ENCODE results near the gene FSHR. TPM values are rescaled to one million over a fixed set of nuclear protein-coding genes. Genes with fewer than 3 reads are reported as not detected.

FSHR gene
- total RNA-seq, 1 donor from 2014 or later: not detected

DNA sequence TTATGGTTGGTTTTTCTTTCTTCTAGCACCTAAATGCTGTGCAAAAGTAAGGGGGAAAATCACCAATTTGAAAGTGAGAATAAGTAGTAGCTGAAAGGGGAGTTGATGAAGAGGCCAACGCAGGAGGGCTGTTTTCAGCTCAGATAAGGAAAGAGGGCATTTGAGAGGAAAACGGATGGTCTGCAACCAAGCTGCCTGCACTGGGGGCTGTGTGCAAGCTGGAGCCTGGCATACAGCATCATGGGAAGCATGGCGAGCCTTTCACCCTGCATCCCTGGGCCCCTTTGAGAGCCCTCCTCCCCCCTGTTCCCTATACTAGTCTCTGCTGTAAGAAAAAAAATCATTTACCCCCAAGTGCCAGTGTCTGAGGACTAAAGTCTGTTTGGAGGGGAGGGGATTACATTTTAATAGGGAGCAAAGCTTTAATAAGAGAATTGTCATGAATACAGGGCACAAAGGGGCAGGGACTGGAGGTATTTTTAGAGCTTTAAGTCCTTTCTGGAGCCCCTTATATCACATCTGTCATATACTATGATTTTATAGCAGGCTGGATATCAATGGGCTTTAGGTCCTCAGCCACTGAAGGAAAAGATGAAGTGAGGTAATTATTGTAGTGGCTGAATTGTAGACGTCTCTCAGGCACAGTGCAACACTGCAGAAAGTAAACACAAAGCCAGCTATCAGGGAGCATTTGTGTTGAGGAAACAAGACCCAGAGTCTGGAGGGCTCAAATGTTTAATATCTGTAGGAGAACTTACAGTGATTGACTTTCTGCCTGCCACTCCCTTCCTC is 120.7 kb downstream of the FSHR start:
- TF ChIP-seq, protein P1, sequence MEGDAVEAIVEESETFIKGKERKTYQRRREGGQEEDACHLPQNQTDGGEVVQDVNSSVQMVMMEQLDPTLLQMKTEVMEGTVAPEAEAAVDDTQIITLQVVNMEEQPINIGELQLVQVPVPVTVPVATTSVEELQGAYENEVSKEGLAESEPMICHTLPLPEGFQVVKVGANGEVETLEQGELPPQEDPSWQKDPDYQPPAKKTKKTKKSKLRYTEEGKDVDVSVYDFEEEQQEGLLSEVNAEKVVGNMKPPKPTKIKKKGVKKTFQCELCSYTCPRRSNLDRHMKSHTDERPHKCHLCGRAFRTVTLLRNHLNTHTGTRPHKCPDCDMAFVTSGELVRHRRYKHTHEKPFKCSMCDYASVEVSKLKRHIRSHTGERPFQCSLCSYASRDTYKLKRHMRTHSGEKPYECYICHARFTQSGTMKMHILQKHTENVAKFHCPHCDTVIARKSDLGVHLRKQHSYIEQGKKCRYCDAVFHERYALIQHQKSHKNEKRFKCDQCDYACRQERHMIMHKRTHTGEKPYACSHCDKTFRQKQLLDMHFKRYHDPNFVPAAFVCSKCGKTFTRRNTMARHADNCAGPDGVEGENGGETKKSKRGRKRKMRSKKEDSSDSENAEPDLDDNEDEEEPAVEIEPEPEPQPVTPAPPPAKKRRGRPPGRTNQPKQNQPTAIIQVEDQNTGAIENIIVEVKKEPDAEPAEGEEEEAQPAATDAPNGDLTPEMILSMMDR (IDR thresholded peaks at IDR 0.05): no peak
- Mint-ChIP-seq H3K9me3 (ENCODE audit: low read depth) (no peaks in the 10 kb centered on the region), H3K27ac (ENCODE audit: unreplicated experiment) (no peak overlapping the region), H3K4me1 (ENCODE audit: low read depth) (no peaks in the 10 kb centered on the region), H3K36me3 (ENCODE audit: low read depth) (no peaks in the 10 kb centered on the region), H3K27me3 (ENCODE audit: low read depth) (peaks cover 5% of the 10 kb centered on the region), H3K4me3 (ENCODE audit: unreplicated experiment) (no peak overlapping the region)
- DNase-seq (ENCODE audit: low spot score): no peak

GRCh38 chr2:49032936-49033335 is 121.4 kb downstream of the FSHR start:
- DNase-seq (ENCODE audit: low spot score): no peak
- Mint-ChIP-seq H3K27me3 (ENCODE audit: low read depth) (peaks cover 5% of the 10 kb centered on the region), H3K36me3 (ENCODE audit: low read depth) (no peaks in the 10 kb centered on the region), H3K9me3 (ENCODE audit: low read depth) (no peaks in the 10 kb centered on the region), H3K4me3 (ENCODE audit: unreplicated experiment) (no peak overlapping the region), H3K27ac (ENCODE audit: unreplicated experiment) (no peak overlapping the region), H3K4me1 (ENCODE audit: low read depth) (no peaks in the 10 kb centered on the region)
- TF ChIP-seq, protein P1 (IDR thresholded peaks at IDR 0.05): no peak

DNA sequence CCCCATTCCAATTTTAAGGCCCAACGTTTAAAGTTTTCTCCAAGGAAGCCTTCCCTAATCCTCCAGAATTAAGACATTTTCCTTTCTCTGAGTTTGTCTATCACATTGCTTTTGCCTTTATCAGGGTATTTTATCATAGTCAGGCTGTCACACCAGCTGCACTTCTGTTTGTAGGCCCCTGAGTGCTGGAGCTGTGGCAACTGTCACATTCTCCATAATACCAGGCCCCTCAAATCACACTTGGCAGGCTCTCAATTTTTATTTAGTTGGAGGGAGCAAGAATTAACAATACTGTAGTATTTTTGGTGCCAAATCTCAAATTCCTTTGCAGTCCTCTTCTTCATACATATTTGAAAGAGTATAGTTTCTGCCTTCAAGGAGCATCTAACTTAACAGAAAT is 122.2 kb downstream of the FSHR start:
- TF ChIP-seq, protein P1 (IDR thresholded peaks at IDR 0.05): no peak
- H3K27me3 Mint-ChIP-seq (ENCODE audit: low read depth): peaks cover 5% of the 10 kb centered on the region
- H3K4me1 Mint-ChIP-seq (ENCODE audit: low read depth): no peaks in the 10 kb centered on the region
- H3K9me3 Mint-ChIP-seq (ENCODE audit: low read depth): no peaks in the 10 kb centered on the region
- DNase-seq (ENCODE audit: low spot score): no peak
- H3K4me3 Mint-ChIP-seq (ENCODE audit: unreplicated experiment): no peak overlapping the region
- no peaks in the 10 kb centered on the region for H3K36me3 Mint-ChIP-seq (ENCODE audit: low read depth)
- no peak overlapping the region for H3K27ac Mint-ChIP-seq (ENCODE audit: unreplicated experiment)

DNA sequence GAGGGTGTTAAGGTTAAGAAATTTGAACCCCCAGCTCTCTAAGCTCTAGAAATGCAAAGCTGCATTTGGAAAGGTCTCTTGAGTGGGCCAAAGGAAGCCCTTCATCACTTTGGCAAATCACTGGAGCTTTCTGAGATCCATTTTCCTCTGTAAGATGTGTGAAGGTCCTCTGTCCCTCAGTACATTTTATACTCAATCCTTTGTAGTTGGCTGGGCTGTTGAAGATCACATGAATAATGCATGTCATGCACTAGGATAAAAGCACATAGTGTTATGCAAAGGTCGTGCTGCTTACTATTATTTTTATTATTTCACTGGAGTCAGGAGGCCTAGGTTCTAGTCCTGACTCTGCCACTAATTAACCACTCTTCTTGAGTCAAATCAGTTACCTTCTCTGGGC is 124.9 kb downstream of the FSHR start:
- Mint-ChIP-seq H3K4me3 (ENCODE audit: unreplicated experiment) (no peak overlapping the region), H3K36me3 (ENCODE audit: low read depth) (no peaks in the 10 kb centered on the region), H3K27ac (ENCODE audit: unreplicated experiment) (no peak overlapping the region), H3K27me3 (ENCODE audit: low read depth) (peaks cover 5% of the 10 kb centered on the region), H3K9me3 (ENCODE audit: low read depth) (no peaks in the 10 kb centered on the region), H3K4me1 (ENCODE audit: low read depth) (no peaks in the 10 kb centered on the region)
- no peak for DNase-seq (ENCODE audit: low spot score)
- TF ChIP-seq, protein P1 (IDR thresholded peaks at IDR 0.05): no peak

- no peak for DNase-seq (ENCODE audit: low spot score)
- H3K4me3 Mint-ChIP-seq (ENCODE audit: unreplicated experiment): no peak overlapping the region
- no peaks in the 10 kb centered on the region for H3K27me3 Mint-ChIP-seq (ENCODE audit: low read depth)
- H3K9me3 Mint-ChIP-seq (ENCODE audit: low read depth): no peaks in the 10 kb centered on the region
- no peaks in the 10 kb centered on the region for H3K4me1 Mint-ChIP-seq (ENCODE audit: low read depth)
- TF ChIP-seq, protein P1 (IDR thresholded peaks at IDR 0.05): no peak
- no peak overlapping the region for H3K27ac Mint-ChIP-seq (ENCODE audit: unreplicated experiment)
- H3K36me3 Mint-ChIP-seq (ENCODE audit: low read depth): no peaks in the 10 kb centered on the region
Observed at GRCh38 chr2:49028101-49028500, 126.2 kb downstream of the FSHR start.

Measured in chondrocyte (in vitro differentiated cells).